DMS114 treated with DMSO at 0.1 percent for 48 hours (cell line): ENCODE results near the gene WT1.

ENCODE experiments used
- DNase-seq: peaks from one replicate; lab custom pipeline; 2025; ENCODE audit not compliant: unreplicated experiment; lab: John Stamatoyannopoulos, UW

Gene WT1

DNA sequence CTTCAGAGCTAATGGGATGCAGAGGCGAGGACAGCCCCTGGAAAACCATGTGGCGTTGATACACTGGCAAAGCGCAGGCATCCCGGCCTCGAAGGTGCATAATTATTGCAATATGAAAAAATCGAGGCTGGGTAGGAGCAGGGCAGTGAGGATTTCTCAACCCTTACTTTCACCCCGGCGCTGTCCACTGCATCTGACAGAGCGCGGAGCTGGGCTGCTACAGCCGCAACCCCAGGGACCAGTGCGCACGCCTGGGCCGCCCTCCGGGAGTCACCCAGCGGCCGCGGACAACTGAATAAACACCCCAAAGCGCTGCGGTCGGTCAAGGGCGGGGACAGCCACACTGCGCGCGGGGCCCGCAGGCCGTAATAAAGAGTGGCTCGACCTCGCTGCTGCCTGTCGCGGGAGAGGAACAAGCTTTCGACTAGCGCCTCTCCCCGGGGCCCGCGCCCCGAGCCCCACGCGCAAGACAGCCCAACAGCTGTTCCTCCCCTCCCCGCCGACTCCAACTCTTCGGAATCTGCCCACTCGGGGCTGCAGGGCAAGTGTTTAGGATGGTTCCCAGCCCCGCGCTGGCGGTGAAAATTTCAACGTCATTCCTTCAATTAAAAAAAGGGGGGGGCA is 3.6 kb upstream of the WT1 start:
- DNase-seq: no peak

DNA sequence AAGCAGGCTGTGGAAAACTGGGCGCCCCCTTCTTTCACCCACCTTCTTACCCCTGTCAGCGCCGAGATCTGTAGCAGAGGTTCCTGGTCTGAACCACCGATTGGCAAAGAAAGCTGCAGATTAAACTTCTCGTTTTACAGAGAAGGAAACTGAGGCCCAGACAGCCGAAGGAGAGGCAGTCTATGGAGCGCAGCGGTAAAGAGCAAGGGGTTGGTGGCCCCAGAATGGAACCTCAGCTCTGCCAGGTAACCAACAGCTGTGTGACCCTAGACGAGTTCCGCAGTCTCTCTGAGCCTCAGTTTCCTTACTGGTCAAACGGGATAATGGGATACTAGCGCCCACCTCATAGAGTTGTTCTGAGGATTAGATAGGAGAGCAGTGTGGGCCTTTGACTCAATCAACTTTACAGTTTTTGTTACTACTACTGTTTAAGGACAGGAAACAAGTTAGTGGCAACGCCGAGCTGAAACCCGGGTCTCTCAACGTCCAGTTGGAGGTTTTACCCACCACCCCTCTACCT is 3.1 kb upstream of the WT1 start:
- no peak for DNase-seq

DNA sequence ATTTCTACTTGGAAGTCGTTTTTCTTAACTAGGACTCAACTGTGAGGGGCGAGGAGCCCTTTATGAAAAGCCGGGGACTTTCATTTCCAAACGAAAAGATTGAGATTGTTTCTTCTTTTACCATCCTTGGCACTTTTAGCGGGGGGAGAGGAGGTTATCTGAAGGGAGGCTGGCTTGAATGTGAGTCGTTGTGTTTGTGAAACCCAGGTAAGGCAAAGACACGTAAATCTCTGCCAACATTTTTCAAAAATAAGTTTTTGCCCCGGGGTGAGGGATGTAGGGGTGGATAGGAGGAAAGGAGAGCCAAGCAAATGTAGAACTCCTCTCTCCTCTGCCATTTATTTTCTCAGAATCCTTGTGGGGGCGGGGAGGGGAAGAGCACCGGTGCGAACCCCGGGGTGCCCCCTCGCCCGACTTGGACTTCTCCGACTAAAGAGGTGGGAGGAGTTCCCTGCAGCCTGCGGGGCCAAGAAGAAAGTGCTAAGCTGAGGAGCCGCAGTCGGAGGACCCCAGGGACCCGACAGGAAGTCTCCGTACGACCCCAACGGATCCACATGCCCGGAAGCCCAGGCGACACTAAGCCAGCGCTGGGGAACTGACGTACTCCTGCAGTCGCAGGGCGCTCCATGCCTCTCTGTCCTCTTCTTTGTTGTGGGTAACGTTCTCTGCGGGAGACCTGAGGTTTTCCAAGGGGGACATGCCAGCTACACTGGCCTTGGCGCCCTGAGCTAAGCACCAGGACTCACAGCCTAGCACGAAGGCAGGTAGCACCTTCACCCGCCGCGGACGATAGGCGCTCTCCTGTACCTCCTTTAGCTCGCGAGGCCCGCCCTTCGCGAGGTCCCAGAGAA is 2.4 kb upstream of the WT1 start:
- no peak for DNase-seq

GRCh38 chr11:32436751-32437494 is 1.6 kb upstream of the WT1 start:
- no peak for DNase-seq

GRCh38 chr11:32435942-32436750 is 807 bp upstream of the WT1 start:
- peak; percentile 5 for DNase-seq

GRCh38 chr11:32435152-32435480 is 223 bp downstream of the WT1 start:
- DNase-seq: no peak

- DNase-seq: peak; percentile 5
Measured at GRCh38 chr11:32434356-32435151, 785 bp downstream of the WT1 start.

DNA sequence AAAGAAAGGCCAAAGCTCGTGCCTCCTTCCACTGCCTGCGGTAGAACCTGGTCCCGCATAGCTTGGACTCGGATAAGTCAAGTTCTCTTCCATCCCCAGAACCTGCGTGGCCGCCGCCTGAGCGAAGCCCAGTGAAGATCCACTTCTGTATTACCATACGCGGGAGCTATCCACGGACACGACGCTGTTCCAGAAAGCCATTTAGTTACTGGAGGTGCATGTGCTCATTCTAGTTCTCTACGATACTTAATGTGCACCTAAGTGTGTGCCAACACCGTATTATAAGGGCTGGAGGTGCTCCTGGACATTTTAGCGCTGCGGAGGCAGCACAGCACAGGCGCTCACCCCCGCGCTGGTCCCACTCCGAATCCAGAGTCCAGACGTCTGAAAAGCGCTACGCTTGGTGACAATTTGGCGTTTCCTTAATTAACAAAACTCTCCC is 1.4 kb downstream of the WT1 start:
- DNase-seq: no peak

DNA sequence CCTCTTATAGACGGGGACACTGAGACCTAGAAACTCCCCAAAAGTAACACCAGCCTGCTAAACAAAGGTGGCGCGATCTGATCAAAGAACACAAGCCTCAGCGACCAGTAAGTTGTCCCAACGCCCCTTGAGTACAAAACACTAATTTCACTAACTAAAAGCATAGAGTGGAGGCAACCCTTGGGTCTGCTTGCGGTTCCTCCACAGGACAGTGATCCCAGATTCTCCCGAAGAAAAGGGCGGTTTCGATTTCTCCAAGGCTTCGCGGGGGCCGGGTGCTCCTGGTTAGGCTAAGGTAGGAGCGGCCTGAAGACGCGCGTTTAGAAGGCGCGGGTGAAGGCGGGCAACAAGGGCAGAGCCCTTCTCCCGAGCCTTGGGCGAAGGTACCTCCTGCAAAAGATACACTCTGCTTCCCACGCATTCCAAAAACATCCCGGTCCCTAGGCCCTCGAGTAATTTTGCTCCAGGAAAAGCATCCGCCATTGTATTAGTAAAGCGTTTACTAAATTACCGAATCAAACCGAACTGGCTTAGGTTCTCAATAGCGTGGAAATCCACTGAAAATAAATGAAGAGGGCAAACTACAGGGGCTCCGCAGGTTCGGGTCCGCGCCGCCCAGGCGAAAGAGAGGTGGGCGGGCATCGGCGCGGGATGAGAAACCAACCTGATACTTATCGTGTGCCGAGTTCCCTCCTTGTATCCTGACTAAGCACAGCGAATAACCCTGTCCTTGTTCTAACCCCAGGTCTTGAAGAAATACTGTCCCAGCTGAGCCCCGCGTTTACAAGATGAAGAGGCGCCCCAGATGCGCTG is 2.0 kb downstream of the WT1 start:
- DNase-seq: no peak

- no peak for DNase-seq
Measured at GRCh38 chr11:32432565-32432964, 2.8 kb downstream of the WT1 start.

GRCh38 chr11:32430568-32431381 is 4.6 kb downstream of the WT1 start:
- DNase-seq: no peak

DNA sequence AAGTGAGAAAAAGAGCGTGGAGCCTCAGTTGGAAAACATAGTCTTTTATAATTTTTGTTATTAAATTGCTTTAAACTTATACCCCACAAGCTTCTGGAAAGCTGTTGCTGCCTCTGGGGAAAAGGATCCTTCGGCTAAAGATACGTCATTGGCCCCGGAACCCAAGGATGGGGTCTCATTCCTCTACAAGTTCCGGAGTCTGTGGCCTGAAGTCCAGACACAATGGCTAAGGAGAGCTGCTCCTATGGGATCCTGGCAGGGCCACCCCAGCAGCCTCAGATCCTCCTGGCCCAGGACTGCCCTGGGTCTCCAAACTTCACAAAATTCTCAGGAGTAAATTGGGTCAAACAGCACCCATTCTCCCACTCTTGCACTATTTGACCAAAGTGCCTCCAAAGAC is 5.9 kb downstream of the WT1 start:
- DNase-seq: no peak

DNA sequence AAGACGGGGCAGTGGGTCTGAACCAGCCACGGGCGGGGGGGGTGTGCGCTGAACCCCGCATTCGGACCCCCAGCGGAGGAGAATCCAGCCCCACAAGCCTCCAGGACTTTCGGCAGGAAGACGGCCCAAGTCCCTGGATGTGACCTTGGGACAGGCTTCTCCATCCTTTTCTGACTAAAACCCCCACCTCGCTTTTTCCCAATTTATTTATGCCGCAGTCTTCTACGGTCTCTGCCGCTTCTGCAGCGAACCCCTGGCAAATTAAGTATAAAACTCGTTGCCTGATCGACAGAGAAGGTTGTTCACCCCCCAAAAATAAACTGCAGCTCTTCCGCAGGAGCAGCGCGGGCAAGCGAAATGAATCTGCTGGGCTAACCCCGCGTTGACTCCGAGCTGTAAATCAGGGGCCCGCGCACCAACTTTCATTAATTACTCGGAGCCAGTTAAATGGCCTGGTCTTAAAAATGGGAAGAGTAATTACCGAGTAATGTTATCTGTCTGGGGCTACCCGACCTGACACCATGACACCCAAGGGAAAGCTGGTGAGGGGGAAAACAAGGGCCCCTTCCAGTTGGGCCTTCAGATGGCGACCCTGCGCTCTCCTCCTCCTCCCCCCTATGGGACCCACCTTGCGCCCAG is 6.6 kb downstream of the WT1 start:
- DNase-seq: no peak

GRCh38 chr11:32427935-32428664 is 7.2 kb downstream of the WT1 start:
- no peak for DNase-seq

DNA sequence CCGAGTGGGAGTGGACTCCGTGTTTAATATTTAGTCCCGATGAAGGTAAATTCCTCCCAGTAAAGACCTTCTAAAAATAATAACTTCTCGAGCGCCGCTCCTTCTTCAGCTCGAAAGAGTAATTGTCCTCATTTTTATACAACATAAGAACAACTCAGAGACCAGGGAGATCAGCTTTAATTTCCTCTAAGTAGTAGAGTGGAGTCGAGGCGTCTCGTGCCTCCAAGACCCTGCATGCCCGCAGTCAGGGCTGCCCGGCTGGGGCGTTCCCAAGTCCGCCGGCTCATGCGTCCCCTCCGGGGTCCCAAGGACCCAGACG is 7.8 kb downstream of the WT1 start:
- DNase-seq: no peak

DNA sequence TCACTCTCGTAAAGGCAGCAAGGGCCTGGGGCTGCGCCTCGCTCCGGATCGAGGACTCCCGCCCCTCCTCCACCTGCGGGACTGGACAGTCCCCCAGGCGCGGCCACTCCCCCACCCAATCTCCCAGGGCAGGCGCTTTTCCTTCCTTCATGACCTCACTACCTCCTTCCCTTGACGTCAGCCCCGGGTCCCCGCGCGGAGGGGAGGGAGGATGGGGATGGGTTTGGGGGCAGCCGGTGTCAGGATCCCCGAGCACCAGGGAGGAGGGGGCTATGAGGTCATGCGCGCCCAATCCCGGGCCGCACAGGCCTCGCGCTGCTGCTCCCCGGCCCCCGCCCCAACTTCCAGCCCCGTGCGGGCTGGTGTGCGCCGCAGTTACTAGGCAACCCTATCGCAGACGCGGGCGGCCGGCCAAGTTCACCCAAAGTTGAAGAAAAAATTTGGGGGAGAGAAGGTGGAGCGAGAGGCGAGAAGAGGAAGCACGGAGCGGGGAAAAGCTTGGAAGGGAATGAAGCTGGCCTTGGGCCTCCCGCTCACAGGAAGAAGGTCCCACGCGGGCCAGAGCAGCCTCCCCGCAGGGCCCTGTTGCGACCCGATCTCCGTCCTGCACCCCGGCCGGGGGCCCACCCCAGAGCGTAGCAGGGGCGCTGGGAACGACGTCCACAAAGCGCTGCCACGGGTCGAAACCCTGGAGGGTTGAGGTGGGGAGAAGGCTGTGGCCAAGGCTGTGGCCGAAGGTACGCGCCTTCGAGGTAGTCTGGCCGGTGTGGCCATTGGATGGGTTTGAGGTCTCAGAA is 8.3 kb downstream of the WT1 start:
- DNase-seq: no peak

DNA sequence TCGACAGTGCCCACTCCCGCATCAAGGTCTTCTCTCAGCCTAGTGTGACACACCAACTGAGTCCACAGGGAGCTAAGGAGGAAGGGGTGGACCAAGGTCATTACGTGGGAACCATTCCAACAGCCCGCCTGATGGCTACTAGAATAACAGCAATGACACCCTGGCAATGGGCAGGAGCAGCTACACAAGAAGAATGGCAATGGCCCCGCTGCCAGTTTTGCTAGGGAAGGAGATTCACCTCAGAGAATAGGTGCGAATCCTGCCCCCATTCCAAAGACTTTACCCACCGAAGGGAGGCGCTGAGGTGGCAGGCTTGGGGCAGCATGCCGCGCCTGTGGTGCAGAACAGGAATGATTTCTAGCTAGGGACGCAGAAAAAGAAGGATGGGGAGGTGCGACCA is 9.1 kb downstream of the WT1 start:
- DNase-seq: no peak
